NCI-H460 (cell line): ENCODE results near the gene ANKRD11. TPM values are rescaled to one million over a fixed set of nuclear protein-coding genes. Genes with fewer than 3 reads are reported as not detected.

Experiments
- DNase-seq: peaks from one replicate; pipeline ENCODE4 v3.0.0-alpha.2; 2016; ENCODE audit warnings: low read depth; ENCODE audit errors: extremely low read depth
- total RNA-seq: library from RNA; depleted of rRNA; stranded (reverse); fragments of >200 nt; shearing (Covaris generic); gene quantifications from 2 replicates; pipeline ENCODE4 v1.2.3, GENCODE V29; 2014

Gene ANKRD11
- total RNA-seq, 1 experiment from 2014 or later: 56.1 TPM

- no peak for DNase-seq
These were observed 17.0 kb upstream of the ANKRD11 start for GRCh38 chr16:89507214-89507833.

DNA sequence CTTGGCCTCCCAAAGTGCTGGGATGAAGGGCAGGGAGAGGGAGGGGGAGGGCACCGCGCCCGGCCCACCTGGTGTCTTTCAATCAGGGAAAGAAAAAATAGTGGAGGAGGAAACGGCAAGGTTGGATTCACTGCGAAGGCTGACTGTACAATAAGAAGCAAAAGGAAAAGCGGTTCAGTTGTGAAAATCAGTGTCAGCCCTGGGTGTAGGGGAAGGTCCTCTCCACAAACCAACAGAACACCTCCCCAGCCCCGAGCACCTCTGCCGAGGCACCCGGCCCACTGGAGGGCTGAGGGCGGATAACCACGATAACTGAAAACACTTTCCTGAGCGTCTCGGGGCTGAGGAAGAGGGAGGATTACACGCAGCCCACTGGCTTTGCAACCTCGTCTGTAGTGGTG is 16.4 kb upstream of the ANKRD11 start:
- no peak for DNase-seq

GRCh38 chr16:89506113-89506504 is 15.7 kb upstream of the ANKRD11 start:
- DNase-seq: no peak

GRCh38 chr16:89505204-89506112 is 15.1 kb upstream of the ANKRD11 start:
- DNase-seq: peak; percentile 97

GRCh38 chr16:89504091-89504490 is 13.7 kb upstream of the ANKRD11 start:
- no peak for DNase-seq

GRCh38 chr16:89502081-89502843 is 11.9 kb upstream of the ANKRD11 start:
- DNase-seq: peak; percentile 33

DNA sequence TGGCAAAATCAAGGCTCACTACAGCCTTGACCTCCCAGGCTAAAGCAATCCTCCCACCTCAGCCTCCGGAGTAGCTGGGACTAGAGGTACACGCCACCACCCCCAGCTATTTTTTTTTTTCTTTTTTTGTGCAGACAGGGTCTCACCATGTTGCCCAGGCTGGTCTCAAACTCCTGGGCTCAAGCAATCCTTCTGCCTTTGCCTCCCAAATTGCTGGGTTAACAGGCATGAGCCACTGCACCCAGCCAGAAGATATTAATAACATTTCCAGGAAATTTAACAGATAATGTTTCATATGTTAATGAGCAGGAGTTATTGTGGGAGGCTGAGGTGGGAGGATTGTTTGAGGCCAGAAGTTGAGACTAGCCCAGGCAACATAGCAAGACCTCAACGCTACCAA is 9.4 kb upstream of the ANKRD11 start:
- DNase-seq: no peak

DNA sequence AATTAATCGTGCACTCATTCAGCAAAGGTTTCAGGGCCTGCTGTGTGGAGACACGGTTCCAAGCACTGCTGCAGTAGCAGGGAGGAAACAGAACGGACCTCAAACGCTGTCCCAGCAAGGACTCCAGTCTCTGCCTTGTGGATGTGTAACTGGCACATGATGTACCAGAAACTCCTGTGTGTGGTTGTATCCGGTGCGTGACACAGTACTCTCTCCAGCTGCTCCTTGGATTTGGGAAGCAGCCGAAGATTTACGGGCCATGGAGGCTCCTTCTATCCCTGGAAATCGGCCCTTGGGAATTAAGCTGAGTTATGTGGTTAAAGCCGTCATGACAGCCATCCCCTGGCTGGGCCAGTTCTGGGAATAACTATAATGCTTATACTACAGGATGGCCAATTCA is 8.5 kb upstream of the ANKRD11 start:
- DNase-seq: no peak

DNA sequence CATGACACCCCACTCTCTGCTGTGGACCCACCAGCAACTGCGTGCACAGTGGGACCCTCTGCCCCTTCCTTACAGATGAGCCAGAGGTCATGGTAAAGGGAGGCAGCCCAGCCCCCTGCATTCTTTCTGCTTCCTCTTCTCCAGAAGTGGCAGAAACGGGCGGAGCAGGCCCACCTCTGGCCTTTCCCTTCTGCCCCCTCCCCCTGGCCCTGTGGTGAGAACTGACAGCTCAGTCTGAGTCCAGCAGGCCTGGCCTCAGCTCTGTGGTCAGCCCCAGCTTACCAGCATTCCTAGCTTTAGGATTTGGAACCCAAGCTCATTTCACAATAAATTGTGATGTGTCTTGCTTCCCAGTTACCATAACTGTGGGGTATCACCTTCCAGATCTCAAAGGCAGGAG is 4.8 kb upstream of the ANKRD11 start:
- no peak for DNase-seq

DNA sequence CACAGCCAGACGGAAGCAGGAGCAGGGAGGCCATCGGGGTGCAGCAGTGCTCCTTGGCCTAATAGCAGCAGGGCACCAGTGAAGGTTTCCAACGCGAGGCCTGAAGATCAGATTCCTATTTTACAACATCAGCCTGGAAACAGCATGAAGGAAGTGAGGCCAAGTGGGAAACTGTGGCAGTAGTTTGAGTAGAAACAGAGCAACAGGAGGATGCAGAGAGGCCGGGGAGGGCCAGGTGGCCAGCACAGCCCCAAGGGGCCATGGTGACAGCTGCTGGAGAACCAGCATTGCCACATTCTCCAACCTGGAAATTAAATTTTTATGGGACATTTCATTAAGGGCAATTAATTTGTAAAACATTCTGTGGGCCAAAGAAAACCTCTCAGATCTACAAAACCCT is 3.4 kb upstream of the ANKRD11 start:
- DNase-seq: no peak

DNA sequence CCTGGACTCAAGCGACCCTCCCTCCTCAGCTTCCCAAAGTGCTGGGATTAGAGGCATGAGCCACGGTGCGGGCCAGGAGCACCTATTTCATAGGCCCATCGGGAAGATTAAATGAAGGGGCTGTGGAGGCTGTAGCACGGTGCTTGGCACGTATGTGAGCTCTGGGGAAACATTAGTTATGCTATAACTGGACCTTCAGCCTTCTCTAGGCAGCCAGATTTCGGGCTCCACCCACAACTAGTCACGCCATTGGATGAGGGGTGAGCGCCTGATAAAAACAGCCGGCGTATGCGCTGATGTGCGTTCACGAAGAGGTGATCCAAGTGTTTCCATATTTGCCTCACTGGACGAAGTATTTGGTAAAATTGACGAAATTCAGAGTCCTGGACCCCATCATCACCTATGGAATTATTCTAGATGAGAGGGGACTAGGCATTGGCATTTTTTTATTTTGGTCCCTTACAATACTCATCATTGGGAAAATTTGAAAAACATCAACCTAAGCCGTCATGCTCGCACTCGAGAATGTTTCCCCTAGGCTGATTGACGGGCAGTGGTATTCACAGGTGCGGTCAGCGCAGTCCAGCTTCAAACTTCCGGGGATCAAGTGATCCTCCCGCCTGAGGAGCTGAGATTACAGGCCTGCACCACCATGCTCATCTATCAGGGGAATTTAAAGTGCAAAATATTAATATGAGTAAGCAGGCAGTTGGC is 1.8 kb upstream of the ANKRD11 start:
- no peak for DNase-seq

DNA sequence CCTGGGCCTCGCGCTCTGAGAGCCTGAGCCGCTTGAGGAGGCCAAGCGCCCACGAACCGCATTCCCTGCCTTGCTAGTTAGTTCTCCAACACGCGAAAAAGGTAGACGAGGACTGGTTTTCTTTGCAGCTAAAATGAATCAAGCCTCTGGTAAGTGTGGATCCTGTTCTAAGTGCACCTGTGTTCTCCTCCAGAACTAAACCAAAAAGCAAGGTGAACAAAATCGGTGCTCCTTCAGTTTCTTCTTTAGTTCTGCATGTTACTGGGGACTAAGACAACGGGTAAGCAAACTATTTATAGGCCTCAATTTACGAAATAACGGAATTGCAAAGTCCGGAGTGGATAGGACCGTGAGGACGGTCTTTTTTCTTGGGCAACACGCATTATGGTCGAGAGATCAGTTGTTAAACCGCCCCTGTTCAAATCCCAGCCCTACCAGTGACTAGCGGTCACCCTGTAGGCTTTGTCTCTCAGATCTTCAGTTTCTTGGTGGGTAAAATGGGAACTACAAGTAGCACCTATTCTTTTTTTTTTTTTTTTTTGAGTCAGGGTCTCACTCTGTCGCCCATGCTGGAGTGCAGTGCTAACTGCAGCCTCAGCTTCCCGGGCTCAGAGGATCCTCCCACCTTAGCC is 993 bp upstream of the ANKRD11 start:
- no peak for DNase-seq

- DNase-seq: no peak
These were observed 393 bp downstream of the ANKRD11 start for GRCh38 chr16:89489898-89490438.

DNA sequence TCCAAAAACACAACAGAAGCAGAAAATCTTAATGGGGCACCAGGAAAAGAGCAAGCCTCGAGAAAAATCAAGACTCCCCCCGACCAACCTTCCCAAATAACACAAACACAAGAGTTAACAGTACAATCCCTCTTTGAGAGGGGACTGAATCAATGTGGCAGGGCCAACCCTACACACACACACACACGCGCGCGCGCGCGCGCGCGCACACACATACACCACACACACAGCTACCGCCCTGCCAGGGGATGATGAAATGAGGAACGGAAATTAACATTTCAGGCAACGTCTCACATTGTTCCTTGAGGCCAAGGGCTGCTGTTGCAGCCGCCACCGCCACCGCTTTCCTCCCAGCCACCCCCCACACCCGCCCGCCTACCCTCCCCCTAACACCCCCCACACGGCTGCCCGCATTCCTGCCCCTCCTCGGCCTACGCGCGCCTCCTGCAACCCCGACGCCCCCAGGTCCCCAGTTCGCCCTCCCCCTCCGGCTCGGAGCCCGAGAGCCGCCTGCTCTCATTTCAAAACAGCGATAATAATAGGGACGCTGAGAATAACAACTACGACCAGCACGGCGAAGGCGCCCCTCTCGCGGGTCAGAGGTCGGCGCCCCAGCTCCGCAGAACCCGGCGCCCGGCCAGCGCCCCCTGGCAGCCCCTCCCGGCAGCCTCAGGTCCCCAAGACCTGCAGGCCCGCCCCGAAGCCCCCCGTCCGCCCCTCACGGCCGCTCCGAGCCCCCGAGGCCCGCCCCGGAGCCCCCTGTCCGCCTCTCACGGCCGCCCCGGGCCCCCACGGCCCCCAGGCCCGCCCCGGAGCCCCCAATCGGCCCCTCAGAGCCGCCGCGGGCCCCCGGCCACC is 1.1 kb downstream of the ANKRD11 start:
- DNase-seq: peak; percentile 88

- no peak for DNase-seq
These were observed 4.6 kb downstream of the ANKRD11 start for GRCh38 chr16:89485701-89486246.

GRCh38 chr16:89484923-89485679 is 5.3 kb downstream of the ANKRD11 start:
- DNase-seq: no peak

- no peak for DNase-seq
These were observed 6.3 kb downstream of the ANKRD11 start for GRCh38 chr16:89484041-89484501.

GRCh38 chr16:89482817-89483205 is 7.5 kb downstream of the ANKRD11 start:
- DNase-seq: no peak
